GM19467 (cell line): ENCODE measurements around the gene CLDN10.
"Not testable (repeated sequence)": the region's sequence is repeated elsewhere in the genome, so short reads cannot be mapped to it uniquely, and the experiment has no call there.

Source experiments
- ATAC-seq: cut with Tn5 transposase; IDR thresholded peaks from one replicate; pipeline ENCODE4 v1.9.1; 2021; ENCODE audit warnings: mild to moderate bottlenecking, moderate library complexity; ENCODE audit not compliant: unreplicated experiment

Gene CLDN10

GRCh38 chr13:95552539-95553441 is at the start of gene CLDN10:
Gene CLDN10 (plus strand): TSS chr13:95552720. CDS start chr13:95552754, 34 bp downstream.
- ATAC-seq, result no peak

GRCh38 chr13:95503662-95504061 is 48.9 kb upstream of the CLDN10 start:
- ATAC-seq, result no peak

- ATAC-seq, result no peak
These were observed 47.3 kb upstream of the CLDN10 start for GRCh38 chr13:95505265-95505664.

- ATAC-seq, result no peak
These were observed 46.5 kb upstream of the CLDN10 start for GRCh38 chr13:95505986-95506385.

GRCh38 chr13:95507991-95508390 is 44.5 kb upstream of the CLDN10 start:
- no peak for ATAC-seq

- no peak for ATAC-seq
These were observed 43.5 kb upstream of the CLDN10 start for GRCh38 chr13:95508996-95509395.

- no peak for ATAC-seq
These were observed 42.8 kb upstream of the CLDN10 start for GRCh38 chr13:95509521-95510310.

GRCh38 chr13:95510950-95511349 is 41.6 kb upstream of the CLDN10 start:
- no peak for ATAC-seq

GRCh38 chr13:95512424-95512823 is 40.1 kb upstream of the CLDN10 start:
- ATAC-seq, result no peak

GRCh38 chr13:95512957-95513356 is 39.6 kb upstream of the CLDN10 start:
- ATAC-seq, result no peak

GRCh38 chr13:95515606-95516005 is 36.9 kb upstream of the CLDN10 start:
- not testable (repeated sequence) for ATAC-seq

GRCh38 chr13:95516021-95516420 is 36.5 kb upstream of the CLDN10 start:
- ATAC-seq, result no peak

- ATAC-seq, result no peak
These were observed 36.0 kb upstream of the CLDN10 start for GRCh38 chr13:95516492-95516891.

- ATAC-seq, result no peak
These were observed 28.9 kb upstream of the CLDN10 start for GRCh38 chr13:95523598-95523997.

GRCh38 chr13:95524264-95524901 is 28.1 kb upstream of the CLDN10 start:
- ATAC-seq, result no peak

GRCh38 chr13:95527955-95528354 is 24.6 kb upstream of the CLDN10 start:
- ATAC-seq, result no peak

- no peak for ATAC-seq
These were observed 22.3 kb upstream of the CLDN10 start for GRCh38 chr13:95530178-95530577.

- ATAC-seq, result no peak
These were observed 18.9 kb upstream of the CLDN10 start for GRCh38 chr13:95533545-95534160.

- ATAC-seq, result no peak
These were observed 17.3 kb upstream of the CLDN10 start for GRCh38 chr13:95535243-95535642.

GRCh38 chr13:95536632-95537241 is 15.8 kb upstream of the CLDN10 start:
- ATAC-seq, result no peak

GRCh38 chr13:95540888-95541287 is 11.6 kb upstream of the CLDN10 start:
- no peak for ATAC-seq
